Heart left ventricle (tissue), 16 donors: ENCODE measurements around the gene TECPR2. TPM values are rescaled to one million over a fixed set of nuclear protein-coding genes. Genes with fewer than 3 reads are reported as not detected.

Experiments
- ATAC-seq, 4 donors: fragments of 200-7000 bp; cut with Tn5 transposase; one replicate each; pipeline ENCODE4 v1.9.1; 2020 to 2022; ENCODE audit warnings: moderate library complexity in 4 of 4, mild to moderate bottlenecking in 3 of 4, moderate number of reproducible peaks in 1 of 4
- DNase-seq, 5 donors: peaks; one replicate each; pipeline ENCODE4 v3.0.0-alpha.2; 2020
- H3K27ac ChIP-seq, 12 donors: fragments of 200-600 bp; sonication (generic) in 4 of 12; one replicate each; pipeline versions ENCODE4 v1.5.0 to v1.8.0; 2016 to 2022; ENCODE audit warnings: mild to moderate bottlenecking in 2 of 12
- H3K27me3 ChIP-seq, 9 donors: fragments of 200-600 bp; sonication (generic) in 2 of 9; one replicate each; pipeline versions ENCODE4 v1.5.1 to v1.8.0; 2016 to 2022; ENCODE audit warnings: mild to moderate bottlenecking in 3 of 9
- H3K36me3 ChIP-seq, 9 donors: fragments of 200-600 bp; sonication (generic) in 2 of 9; one replicate each; pipeline versions ENCODE4 v1.5.0 to v1.8.0; 2018 to 2022; ENCODE audit warnings: mild to moderate bottlenecking in 2 of 9
- H3K4me1 ChIP-seq, 12 donors: fragments of 200-600 bp; sonication (generic) in 4 of 12; one replicate each; pipeline versions ENCODE4 v1.5.0 to v1.8.0; 2016 to 2022; ENCODE audit warnings: mild to moderate bottlenecking in 3 of 12
- H3K4me3 ChIP-seq, 12 donors: fragments of 200-600 bp; sonication (generic) in 4 of 12; one replicate each; pipeline versions ENCODE4 v1.5.0 to v1.8.0; 2017 to 2022; ENCODE audit warnings: mild to moderate bottlenecking in 9 of 12, moderate library complexity in 4 of 12
- H3K9me3 ChIP-seq, 12 donors: fragments of 200-600 bp; sonication (generic) in 4 of 12; one replicate each; pipeline versions ENCODE4 v1.5.0 to v1.8.0; 2016 to 2022; ENCODE audit warnings: mild to moderate bottlenecking in 1 of 12
- POLR2A ChIP-seq, 2 donors: fragments of 450-650 bp; IDR thresholded peaks; one replicate each; pipeline ENCODE4 v1.6.1; 2017; ENCODE audit warnings: antibody characterized with exemption in 2 of 2, mild to moderate bottlenecking in 2 of 2, moderate library complexity in 2 of 2
- WGBS, 4 donors: extraction: QIAGEN DNeasy Blood & Tissue Kit in 2 of 4; methylation state at CpG; one replicate each; pipeline versions ENCODE4 v1.1.5 to v1.1.7; 2013 to 2018; 5-methylcytosine and 5-hydroxymethylcytosine counted together
- intact Hi-C, 10 donors: fragments of 100-400 bp; cut with DNase I; formaldehyde crosslinking; loops; one replicate each; pipeline versions ENCODE4 v1.11.1 to v1.14.2; 2022
- polyA plus RNA-seq, 2 donors: library from polyadenylated mRNA; stranded (reverse); fragments of 200-250 nt; gene quantifications; one replicate each; pipeline ENCODE4 v1.2.3, GENCODE V29; 2013
- total RNA-seq, 9 donors: library from RNA; depleted of rRNA in 2 of 9; stranded (reverse); fragments of >200 nt in 2 of 9; fragmentation: NEBNext Ultra II Directional in 3 of 9; extraction: Animal tissue kit (Norgen Biotek cat#: 25700) in 3 of 9; gene quantifications; one replicate each; pipeline versions ENCODE4 v1.1.0 to v1.2.4, GENCODE V29; 2016 to 2023
- TF ChIP-seq, protein P1 (sequence below), 12 donors: fragments of 200-600 bp; sonication (generic) in 4 of 12; IDR thresholded peaks; one replicate each; pipeline versions ENCODE4 v1.5.0 to v1.8.0; 2018 to 2022; ENCODE audit warnings: antibody characterized with exemption in 12 of 12, mild to moderate bottlenecking in 5 of 12
- donor health status: ischemic (EF 13 %, LVEDD 7.1; RV severe dilation, severe dysfunction).
- donor health status: healthy with polysubstance abuse.
- donor health status: DM: no; HTN: yes; CAD: no.
- donor health status: DM: no; HTN: no; CAD: no.
- donor health status: ischemic (EF 25% LVEDD 6.9; RV normal size, moderate dysfunction).
- donor health status: ischemic (EF 25% LVEDD 5.7; RV mildly dilated, moderate dysfunction).
- donor health status: healthy.
- donor health status: DM: yes; HTN: yes; CAD: no.
- donor health status: ischemic (EF 35%, LVEDD 5.7; RV mildly dilated, moderate dysfunction).
- donor health status: nonischemic (EF 11% LVEDD 7.7; RV severe dilation, severe dysfunction).
- donor health status: DM: yes; HTN: yes; CAD: no.
- donor health status: PGD.
- donor health status: ischemic (EF 29% LVEDD 5.4; RV normal size, mild dysfunction).
- donor health status: nonischemic (EF 23%, LVEDD 6.1; RV moderate dilation, normal function).

Gene TECPR2
- total and polyA plus RNA-seq, 11 donors, result 9.9 to 30.6 (median 22.3) TPM

DNA sequence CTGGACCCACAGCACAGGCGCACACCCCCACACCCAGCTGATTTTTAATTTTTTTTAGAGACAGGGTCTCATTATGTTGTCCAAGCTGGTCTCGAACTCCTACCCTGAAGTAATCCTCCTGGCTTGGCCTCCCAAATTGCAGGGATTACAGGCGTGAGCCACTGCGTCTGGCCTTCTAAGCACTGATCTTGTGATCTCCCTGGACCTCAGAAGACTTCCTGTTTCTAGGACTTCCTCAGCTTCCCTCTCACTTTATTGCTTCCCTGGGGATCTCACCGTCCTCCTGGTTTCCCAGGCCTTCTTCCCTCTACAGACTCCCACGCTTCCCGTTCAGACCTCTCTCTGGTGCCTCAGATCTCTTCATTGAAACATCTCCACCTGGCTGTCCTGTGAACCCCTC lies 29.4 kb upstream of the TECPR2 start:
- DNase-seq (no peak), ATAC-seq (peak in 1 of 4 donors; percentile 53)
- Histone ChIP-seq H3K36me3 (peaks cover 0 to 66% (median 40%) of the 10 kb centered on the region in 9 donors), H3K27ac (no peak overlapping the region), H3K4me3 (no peak overlapping the region), H3K4me1 (no peaks in the 10 kb centered on the region), H3K9me3 (no peaks in the 10 kb centered on the region), H3K27me3 (no peaks in the 10 kb centered on the region)
- TF ChIP-seq POLR2A (IDR thresholded peaks at IDR 0.05), result no peak
- TF ChIP-seq, protein P1, sequence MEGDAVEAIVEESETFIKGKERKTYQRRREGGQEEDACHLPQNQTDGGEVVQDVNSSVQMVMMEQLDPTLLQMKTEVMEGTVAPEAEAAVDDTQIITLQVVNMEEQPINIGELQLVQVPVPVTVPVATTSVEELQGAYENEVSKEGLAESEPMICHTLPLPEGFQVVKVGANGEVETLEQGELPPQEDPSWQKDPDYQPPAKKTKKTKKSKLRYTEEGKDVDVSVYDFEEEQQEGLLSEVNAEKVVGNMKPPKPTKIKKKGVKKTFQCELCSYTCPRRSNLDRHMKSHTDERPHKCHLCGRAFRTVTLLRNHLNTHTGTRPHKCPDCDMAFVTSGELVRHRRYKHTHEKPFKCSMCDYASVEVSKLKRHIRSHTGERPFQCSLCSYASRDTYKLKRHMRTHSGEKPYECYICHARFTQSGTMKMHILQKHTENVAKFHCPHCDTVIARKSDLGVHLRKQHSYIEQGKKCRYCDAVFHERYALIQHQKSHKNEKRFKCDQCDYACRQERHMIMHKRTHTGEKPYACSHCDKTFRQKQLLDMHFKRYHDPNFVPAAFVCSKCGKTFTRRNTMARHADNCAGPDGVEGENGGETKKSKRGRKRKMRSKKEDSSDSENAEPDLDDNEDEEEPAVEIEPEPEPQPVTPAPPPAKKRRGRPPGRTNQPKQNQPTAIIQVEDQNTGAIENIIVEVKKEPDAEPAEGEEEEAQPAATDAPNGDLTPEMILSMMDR (IDR thresholded peaks at IDR 0.05), result no peak
- WGBS, 4 donors, result 63 to 78% (median 75%) methylated on average over 7 of the region's 7 CpGs
- intact Hi-C loops, result no loop called here

DNA sequence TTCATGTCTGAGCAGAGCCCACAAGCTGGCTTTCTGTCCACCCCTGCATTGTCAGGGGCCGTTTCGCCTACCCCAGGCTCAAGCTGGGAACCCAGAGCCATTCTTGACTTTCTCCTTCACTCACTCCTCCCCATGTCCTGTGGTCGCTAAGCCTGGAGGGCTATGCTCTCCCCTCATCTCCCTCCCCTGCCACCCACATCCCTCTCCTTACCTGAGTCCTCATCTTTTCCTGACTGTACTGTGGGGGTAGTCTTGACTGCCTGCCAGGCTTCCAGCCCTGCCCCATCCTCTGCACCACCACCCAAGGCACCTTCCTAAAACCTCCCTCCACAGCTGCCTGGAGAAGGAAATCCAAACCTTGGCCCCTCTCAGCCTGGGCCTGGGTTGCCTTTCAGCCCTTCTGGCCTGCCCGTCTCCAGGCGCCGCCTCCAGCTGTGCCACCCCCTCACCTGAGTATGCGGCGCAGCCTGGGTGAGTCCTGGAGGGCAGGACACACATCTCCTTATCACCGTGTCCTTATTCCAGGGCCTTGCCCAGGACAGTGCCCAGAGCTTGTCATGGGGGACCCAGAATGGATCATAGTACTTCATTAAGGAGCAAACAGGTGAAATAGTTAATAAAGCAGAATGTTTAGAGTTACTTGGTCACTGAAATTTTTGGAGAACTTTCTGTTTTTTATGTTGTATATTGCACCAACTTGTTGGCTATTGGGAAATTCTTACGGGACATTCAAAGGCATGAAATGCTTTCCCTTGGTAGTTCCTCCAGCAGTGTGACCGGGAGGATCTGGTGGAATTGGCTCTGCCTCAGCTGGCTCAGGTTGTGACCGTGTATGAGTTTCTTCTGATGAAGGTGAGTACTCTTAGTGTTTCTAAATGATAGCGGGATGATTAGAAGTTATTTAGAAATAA lies 28.7 kb upstream of the TECPR2 start:
- no peak overlapping the region for H3K27ac ChIP-seq
- H3K4me3 ChIP-seq, result no peak overlapping the region
- no peak for TF ChIP-seq POLR2A (IDR thresholded peaks at IDR 0.05)
- TF ChIP-seq, protein P1 (IDR thresholded peaks at IDR 0.05), result no peak
- ATAC-seq (peak in 1 of 4 donors; percentile 33), DNase-seq (no peak)
- no peaks in the 10 kb centered on the region for H3K4me1 ChIP-seq
- peaks cover 0 to 72% (median 46%) of the 10 kb centered on the region in 9 donors for H3K36me3 ChIP-seq
- 90 to 95% (median 92%) methylated on average over 13 of the region's 13 CpGs for WGBS, 4 donors
- intact Hi-C loops, result no loop called here
- H3K27me3 ChIP-seq, result no peaks in the 10 kb centered on the region
- H3K9me3 ChIP-seq, result no peaks in the 10 kb centered on the region

DNA sequence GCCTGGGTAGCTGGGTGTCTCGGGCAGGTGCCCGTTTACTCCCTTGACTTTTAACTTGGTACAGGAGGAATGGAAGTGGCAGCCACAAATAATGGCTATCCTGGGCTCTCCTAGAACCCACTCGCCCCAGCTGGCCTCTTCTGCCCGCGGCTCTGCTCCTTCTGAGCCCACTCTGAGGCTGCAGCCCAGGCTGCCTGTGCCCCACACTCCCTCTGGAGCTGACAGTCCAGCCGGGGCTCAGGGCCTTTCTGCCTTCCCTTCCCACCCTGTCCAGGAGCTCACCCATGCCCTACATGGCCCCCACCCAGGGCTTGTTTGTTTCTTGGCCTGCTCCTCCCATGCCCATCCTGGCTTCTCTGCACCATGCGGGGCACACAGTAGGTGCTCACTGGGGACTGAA lies 27.6 kb upstream of the TECPR2 start:
- Histone ChIP-seq H3K4me1 (no peaks in the 10 kb centered on the region), H3K27me3 (no peaks in the 10 kb centered on the region), H3K9me3 (no peaks in the 10 kb centered on the region), H3K27ac (no peak overlapping the region), H3K36me3 (peaks cover 0 to 83% (median 52%) of the 10 kb centered on the region in 9 donors), H3K4me3 (no peak overlapping the region)
- no peak for ATAC-seq
- DNase-seq, result no peak
- intact Hi-C loops, result no loop called here
- TF ChIP-seq POLR2A (IDR thresholded peaks at IDR 0.05), result no peak
- 88 to 96% (median 95%) methylated on average over 7 of the region's 7 CpGs for WGBS, 4 donors

DNA sequence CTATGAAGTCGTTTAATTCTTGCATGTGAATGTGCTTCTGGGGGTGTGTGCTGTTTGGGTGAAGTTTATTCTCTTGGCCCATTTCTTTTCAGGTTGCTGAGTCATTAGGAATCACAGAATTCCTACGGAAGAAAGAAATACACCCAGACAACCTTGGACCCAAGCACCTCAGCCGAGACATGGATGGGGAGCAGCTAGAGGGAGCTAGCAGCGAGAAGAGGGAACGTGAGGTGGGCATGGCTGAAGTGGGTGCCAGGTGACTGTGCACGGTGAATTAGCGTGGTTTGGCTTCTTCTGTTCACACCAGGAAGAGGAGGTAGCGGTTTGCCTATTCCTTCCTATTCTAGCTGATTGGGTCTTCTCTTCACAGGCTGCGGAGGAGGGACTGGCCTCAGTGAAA lies 24.0 kb upstream of the TECPR2 start:
- Histone ChIP-seq H3K36me3 (peaks cover 0 to 98% (median 79%) of the 10 kb centered on the region in 9 donors), H3K27me3 (no peaks in the 10 kb centered on the region), H3K9me3 (no peaks in the 10 kb centered on the region), H3K27ac (no peak overlapping the region), H3K4me1 (no peaks in the 10 kb centered on the region), H3K4me3 (no peak overlapping the region)
- intact Hi-C loops, result no loop called here
- ATAC-seq (no peak), DNase-seq (no peak)
- WGBS, 4 donors, result 91 to 96% (median 93%) methylated on average over 9 of the region's 9 CpGs
- TF ChIP-seq POLR2A (IDR thresholded peaks at IDR 0.05), result no peak
- TF ChIP-seq, protein P1 (IDR thresholded peaks at IDR 0.05), result no peak
